Measurements from ENCODE around the gene DSTN.

Gene DSTN

DNA sequence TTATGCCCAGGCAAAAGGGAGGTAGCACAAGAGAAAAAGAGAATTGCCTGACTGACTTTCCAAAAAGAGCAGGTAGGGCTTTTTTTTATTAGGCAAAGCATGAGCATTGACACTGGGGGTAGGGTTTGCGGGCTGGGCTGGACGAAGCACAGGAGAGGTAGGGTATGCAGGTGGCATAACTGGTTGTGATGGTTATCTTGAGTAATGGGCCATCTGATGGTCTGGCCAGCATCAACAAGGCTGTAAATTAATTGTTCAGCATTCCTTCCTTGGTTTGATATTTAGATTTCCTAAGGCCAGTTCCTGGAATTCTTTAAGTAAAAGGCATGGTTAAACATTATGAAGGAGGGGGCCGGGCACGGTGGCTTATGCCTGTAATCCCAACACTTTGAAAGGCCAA lies 24.7 kb upstream of the DSTN start:
- no peak overlapping the region for H3K4me3 ChIP-seq (ENCODE audit: low read depth, low read length)
- TF ChIP-seq, protein P1, sequence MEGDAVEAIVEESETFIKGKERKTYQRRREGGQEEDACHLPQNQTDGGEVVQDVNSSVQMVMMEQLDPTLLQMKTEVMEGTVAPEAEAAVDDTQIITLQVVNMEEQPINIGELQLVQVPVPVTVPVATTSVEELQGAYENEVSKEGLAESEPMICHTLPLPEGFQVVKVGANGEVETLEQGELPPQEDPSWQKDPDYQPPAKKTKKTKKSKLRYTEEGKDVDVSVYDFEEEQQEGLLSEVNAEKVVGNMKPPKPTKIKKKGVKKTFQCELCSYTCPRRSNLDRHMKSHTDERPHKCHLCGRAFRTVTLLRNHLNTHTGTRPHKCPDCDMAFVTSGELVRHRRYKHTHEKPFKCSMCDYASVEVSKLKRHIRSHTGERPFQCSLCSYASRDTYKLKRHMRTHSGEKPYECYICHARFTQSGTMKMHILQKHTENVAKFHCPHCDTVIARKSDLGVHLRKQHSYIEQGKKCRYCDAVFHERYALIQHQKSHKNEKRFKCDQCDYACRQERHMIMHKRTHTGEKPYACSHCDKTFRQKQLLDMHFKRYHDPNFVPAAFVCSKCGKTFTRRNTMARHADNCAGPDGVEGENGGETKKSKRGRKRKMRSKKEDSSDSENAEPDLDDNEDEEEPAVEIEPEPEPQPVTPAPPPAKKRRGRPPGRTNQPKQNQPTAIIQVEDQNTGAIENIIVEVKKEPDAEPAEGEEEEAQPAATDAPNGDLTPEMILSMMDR (IDR thresholded peaks at IDR 0.05; ENCODE audit: borderline replicate concordance, insufficient read depth, low read depth, low read length), result no peak

DNA sequence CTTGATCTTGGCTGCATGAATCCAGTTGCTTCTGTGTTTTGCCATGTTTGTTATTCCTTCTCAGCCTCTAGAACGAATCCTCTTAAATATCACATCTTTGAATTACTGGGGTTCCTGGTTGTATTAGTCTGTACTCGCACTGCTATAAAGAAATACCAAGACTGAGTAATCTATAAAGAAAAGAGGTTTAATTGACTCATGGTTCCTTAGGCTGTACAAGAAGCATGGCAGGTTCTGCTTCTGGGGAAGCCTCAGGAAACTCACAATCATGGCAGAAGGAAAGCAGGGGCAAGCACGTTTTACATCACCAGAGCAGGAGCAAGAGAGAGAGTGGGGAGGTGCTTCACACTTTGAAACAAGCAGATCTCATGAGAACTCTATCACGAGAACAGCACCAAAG lies 20.7 kb upstream of the DSTN start:
- H3K4me3 ChIP-seq (ENCODE audit: low read depth, low read length), result no peak overlapping the region
- TF ChIP-seq, protein P1 (IDR thresholded peaks at IDR 0.05; ENCODE audit: borderline replicate concordance, insufficient read depth, low read depth, low read length), result no peak

DNA sequence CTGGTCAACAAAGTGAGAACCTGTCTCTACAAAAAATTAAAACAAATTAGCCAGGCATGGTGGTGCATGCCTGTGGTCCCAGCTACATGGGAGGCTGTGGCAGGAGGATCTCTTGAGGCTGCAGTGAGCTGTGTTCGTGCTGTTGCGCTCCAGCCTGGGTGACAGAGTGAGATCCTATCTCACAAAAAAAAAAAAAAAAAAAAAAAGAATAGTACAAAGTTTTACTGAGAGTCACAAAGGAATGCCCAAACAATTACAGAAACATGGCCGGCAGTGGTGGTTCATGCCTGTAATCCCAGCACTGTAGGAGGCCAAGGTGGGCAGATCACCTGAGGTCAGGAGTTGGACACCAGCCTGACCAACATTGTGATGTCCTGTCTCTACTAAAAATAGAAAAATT lies 14.8 kb upstream of the DSTN start:
- H3K4me3 ChIP-seq (ENCODE audit: low read depth, low read length), result no peak overlapping the region
- TF ChIP-seq, protein P1 (IDR thresholded peaks at IDR 0.05; ENCODE audit: borderline replicate concordance, insufficient read depth, low read depth, low read length), result no peak

DNA sequence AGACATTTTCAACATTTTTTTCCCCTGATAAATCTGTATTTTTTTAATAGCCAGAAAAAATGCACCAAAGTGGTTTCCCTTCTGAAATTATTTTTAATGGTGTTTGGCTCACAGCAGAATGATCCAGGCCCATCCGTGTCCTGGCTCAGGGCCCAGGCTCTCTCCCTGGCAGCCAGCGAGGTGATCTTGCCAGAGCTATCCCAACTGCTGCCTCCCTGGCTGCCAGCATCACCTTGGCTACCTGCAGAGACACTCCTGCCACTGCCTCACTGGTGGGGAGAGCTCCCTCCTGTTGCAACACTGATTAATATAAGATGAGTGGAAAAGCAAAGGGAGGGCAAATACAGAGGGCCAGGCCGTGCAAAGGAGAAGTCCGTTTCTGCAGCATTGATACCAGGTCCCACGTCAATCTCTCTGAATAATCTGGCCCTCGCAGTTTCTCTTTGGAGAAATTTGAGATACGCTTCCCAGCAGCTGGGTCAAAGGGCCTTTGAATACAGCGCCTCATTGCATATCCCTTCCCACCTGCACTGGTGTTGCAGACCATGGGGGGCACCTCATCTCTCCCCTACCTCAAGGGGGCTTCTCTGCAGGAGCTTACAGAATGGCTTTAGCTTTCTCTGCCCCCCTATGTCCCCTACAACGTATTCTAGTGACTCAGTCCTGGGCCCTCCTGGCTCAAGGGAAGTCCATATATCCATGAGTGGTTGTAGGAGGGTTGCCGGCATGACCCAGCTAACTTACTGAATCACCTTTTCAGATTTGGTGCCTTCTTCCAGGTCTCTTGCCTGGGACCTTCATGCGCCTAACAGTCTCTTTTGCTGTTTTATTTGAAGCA lies 12.8 kb upstream of the DSTN start:
- H3K4me3 ChIP-seq (ENCODE audit: low read depth, low read length), result no peak overlapping the region

DNA sequence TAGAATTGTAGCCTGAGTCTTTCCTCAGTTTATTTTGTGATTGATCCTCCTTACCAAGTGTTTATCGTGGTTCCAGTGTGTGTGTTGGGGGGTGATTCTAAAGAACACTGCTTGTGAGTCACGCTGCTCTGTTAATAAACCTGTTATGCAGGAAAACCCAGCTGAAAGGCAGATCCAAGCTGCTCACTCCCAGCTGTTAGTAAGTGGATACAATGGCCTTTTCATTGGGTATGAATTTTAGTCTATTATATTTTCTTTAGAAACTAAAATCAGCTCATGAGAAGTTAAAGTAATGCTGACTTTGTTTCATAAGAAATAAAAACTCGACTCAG lies 12.2 kb upstream of the DSTN start:
- TF ChIP-seq, protein P1 (IDR thresholded peaks at IDR 0.05; ENCODE audit: borderline replicate concordance, insufficient read depth, low read depth, low read length), result no peak
- H3K4me3 ChIP-seq (ENCODE audit: low read depth, low read length), result no peak overlapping the region

More for the DNA sequence above, 12.8 kb upstream of the DSTN start:
- TF ChIP-seq, protein P1 (IDR thresholded peaks at IDR 0.05; ENCODE audit: borderline replicate concordance, insufficient read depth, low read depth, low read length), result no peak

DNA sequence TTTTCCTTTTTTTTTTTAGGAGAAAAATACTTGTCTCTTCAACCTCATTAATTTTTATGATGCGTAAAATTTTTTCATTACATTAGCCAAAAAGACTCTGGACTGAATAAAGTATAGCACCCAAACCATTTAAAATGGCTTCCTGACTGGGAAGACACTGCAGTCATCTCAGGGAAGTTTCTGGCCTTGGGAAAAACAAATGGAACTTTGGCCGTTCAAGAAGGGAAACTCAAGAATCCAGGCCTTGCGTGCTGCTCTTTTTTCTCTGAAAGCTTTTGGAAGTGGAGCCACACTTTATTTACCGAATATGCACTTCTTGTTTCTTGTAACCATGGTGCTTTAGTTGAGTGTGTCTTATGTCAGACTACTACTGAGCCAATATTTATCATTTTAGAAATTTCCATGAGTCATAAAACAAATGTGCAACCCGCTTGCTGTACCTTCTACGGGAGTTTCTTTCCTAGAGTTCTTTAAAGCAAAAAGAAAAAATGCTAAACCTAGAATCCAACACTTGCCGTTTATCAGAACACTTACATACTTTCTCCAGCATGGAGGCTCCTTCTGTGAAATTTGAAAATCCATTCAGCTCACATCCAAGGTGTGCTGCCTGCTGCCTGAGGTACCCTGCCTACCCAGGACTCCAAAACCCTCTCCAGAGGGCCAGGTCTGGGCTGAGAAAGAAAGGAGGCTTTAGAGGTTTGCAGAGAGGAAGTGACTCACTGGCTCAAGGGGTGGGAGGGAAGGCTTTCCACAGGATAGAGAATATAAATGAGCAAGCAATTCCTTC lies 11.5 kb upstream of the DSTN start:
- TF ChIP-seq, protein P1 (IDR thresholded peaks at IDR 0.05; ENCODE audit: borderline replicate concordance, insufficient read depth, low read depth, low read length), result no peak
- no peak overlapping the region for H3K4me3 ChIP-seq (ENCODE audit: low read depth, low read length)

DNA sequence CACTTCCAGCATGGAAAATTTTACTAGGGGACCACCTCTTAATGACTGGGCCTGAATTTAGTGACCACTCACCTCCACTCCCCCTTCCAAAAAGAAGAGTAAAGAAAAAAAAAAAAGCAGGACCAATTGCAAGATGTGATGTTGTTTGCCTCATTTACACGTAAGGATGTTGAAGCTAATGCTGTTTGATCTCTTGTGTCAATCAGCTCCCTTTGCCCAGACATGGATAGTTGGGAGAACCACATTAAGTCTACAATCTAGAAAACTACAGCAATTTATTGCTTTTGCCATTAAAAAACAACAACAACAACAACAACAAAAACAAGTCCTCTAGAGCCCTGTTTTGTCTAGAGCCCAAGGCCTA lies 11.0 kb upstream of the DSTN start:
- no peak overlapping the region for H3K4me3 ChIP-seq (ENCODE audit: low read depth, low read length)
- TF ChIP-seq, protein P1 (IDR thresholded peaks at IDR 0.05; ENCODE audit: borderline replicate concordance, insufficient read depth, low read depth, low read length), result no peak

Data from GM12875 (cell line).